Keratinocyte (primary cell): ENCODE data around the gene TDRD1.

ENCODE experiments used
- EZH2 ChIP-seq: IDR thresholded peaks from one replicate; pipeline ENCODE4 v1.6.1; 2012; ENCODE audit warnings: inconsistent platforms, mild to moderate bottlenecking, low read length, moderate library complexity
- TF ChIP-seq, protein P1 (sequence below), 3 experiments: IDR thresholded peaks in 1 of 3; conservative IDR thresholded peaks in 1 of 3; optimal IDR thresholded peaks in 1 of 3; 2 replicates in 2 of 3; 3 replicates in 1 of 3; pipeline versions ENCODE3 to v1.5.1; 2011; ENCODE audit warnings: low read length in 3 of 3, mild to moderate bottlenecking in 3 of 3, moderate library complexity in 2 of 3, control low read depth in 1 of 3, inconsistent platforms in 1 of 3; ENCODE audit not compliant: insufficient read depth in 2 of 3; ENCODE audit errors: extremely low read depth in 1 of 3

DNA sequence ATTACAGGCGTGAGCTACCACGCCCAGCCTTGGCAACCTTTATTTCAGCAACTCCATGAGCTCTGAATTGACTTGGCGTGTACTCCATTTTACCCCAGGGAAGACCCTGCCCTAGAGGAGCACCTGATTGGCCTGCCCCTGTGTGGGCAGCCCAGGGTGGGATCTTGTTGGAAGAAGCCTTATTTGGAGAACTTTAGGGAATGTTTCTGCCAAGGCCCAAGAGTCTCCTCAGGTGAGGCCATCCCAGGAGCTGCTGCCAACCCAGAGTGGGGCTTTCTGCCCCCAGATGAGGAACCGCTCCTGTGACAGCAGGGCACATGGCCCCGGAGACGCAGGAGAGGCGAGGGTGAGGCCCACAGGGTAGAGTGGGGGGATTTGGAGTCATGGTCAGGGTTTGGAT, 101.9 kb downstream of the TDRD1 start:
- TF ChIP-seq, protein P1, sequence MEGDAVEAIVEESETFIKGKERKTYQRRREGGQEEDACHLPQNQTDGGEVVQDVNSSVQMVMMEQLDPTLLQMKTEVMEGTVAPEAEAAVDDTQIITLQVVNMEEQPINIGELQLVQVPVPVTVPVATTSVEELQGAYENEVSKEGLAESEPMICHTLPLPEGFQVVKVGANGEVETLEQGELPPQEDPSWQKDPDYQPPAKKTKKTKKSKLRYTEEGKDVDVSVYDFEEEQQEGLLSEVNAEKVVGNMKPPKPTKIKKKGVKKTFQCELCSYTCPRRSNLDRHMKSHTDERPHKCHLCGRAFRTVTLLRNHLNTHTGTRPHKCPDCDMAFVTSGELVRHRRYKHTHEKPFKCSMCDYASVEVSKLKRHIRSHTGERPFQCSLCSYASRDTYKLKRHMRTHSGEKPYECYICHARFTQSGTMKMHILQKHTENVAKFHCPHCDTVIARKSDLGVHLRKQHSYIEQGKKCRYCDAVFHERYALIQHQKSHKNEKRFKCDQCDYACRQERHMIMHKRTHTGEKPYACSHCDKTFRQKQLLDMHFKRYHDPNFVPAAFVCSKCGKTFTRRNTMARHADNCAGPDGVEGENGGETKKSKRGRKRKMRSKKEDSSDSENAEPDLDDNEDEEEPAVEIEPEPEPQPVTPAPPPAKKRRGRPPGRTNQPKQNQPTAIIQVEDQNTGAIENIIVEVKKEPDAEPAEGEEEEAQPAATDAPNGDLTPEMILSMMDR (optimal IDR thresholded peaks at IDR 0.05 in 1 of 3, IDR thresholded peaks at IDR 0.05 in 1 of 3, conservative IDR thresholded peaks at IDR 0.05 in 1 of 3; ENCODE audit: extremely low read depth in 1 of 3, insufficient read depth in 2 of 3, low read length in 3 of 3): no peak
- TF ChIP-seq EZH2: no peak
